BJ (cell line): ENCODE results near the gene BCAR3. TPM values are rescaled to one million over a fixed set of nuclear protein-coding genes. Genes with fewer than 3 reads are reported as not detected.

ENCODE experiments used
- CTCF ChIA-PET: fragments of 350-600 bp; formaldehyde crosslinking; extraction: SDS; loops from one replicate; lab custom pipeline; 2021; ENCODE audit warnings: antibody characterized with exemption, inconsistent platforms; lab: Yijun Ruan, JAX
- POLR2A ChIA-PET: fragments of 300-600 bp; sonication (Branson Sonifier 250); formaldehyde crosslinking; extraction: SDS; loops from one replicate; lab custom pipeline; 2021; ENCODE audit warnings: antibody characterized with exemption; lab: Charles Lee
- DNase-seq: peaks from one replicate; pipeline ENCODE4 v3.0.0-alpha.2; 2011; ENCODE audit warnings: low read depth
- H3K27me3 ChIP-seq: 2 replicates; pipeline ENCODE4 v1.6.0; 2011; ENCODE audit warnings: low read length; ENCODE audit not compliant: control insufficient read depth, insufficient read depth
- H3K36me3 ChIP-seq: 2 replicates; pipeline ENCODE4 v1.5.1; 2011; ENCODE audit warnings: low read length; ENCODE audit not compliant: control insufficient read depth, insufficient read depth
- H3K4me3 ChIP-seq: 2 replicates; pipeline ENCODE4 v1.5.1; 2011; ENCODE audit warnings: low read depth, mild to moderate bottlenecking, control low read depth, low read length
- polyA plus RNA-seq: library from polyadenylated mRNA; depleted of rRNA; stranded (reverse); fragments of >200 nt; gene quantifications from 2 replicates; pipeline ENCODE4 v1.2.3, GENCODE V29; 2011
- TF ChIP-seq, protein P1 (sequence below): IDR thresholded peaks from 2 replicates; pipeline ENCODE4 v1.5.1; 2011; ENCODE audit warnings: low read depth, mild to moderate bottlenecking, control low read depth, inconsistent platforms, low read length, moderate library complexity; ENCODE audit not compliant: insufficient read depth

The BCAR3 gene
- polyA plus RNA-seq, 1 experiment, result 31.7 TPM

DNA sequence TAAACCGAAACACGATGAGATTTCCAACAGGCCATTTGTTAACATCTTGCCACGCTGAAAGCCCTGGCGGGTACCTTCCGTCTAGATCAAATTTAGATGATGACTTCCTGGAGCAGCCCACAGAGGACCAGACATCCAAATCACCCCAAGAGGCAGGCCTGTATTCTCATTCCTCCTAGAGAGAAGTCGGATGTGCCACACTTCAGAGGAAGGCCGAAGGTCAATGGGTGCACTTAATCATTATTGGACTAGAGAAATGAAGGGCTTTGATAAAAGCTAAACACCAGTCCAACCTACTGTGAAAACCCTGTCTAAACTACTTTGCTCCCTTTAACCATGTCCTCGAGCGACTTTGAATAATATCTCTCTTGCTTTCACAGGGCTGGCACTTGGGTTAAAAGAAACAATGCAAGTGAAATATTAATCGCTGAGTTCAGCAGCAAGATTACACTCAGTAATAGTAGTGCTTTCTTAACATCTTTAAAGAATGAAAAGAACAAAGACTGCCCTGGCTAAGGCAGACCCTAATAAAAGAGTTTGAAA is 76.5 kb downstream of the BCAR3 start:
- TF ChIP-seq, protein P1, sequence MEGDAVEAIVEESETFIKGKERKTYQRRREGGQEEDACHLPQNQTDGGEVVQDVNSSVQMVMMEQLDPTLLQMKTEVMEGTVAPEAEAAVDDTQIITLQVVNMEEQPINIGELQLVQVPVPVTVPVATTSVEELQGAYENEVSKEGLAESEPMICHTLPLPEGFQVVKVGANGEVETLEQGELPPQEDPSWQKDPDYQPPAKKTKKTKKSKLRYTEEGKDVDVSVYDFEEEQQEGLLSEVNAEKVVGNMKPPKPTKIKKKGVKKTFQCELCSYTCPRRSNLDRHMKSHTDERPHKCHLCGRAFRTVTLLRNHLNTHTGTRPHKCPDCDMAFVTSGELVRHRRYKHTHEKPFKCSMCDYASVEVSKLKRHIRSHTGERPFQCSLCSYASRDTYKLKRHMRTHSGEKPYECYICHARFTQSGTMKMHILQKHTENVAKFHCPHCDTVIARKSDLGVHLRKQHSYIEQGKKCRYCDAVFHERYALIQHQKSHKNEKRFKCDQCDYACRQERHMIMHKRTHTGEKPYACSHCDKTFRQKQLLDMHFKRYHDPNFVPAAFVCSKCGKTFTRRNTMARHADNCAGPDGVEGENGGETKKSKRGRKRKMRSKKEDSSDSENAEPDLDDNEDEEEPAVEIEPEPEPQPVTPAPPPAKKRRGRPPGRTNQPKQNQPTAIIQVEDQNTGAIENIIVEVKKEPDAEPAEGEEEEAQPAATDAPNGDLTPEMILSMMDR, result no peak
- no peaks in the 10 kb centered on the region for H3K36me3 ChIP-seq
- POLR2A ChIA-PET, result no interaction called here
- CTCF ChIA-PET, result interaction anchor here (1.4 kb wide), 1 partner anchor 11 kb away, joined by 4 read pairs; no protein-coding TSS in a partner anchor
- DNase-seq, result no peak
- H3K4me3 ChIP-seq, result no peak overlapping the region
- H3K27me3 ChIP-seq, result no peaks in the 10 kb centered on the region

DNA sequence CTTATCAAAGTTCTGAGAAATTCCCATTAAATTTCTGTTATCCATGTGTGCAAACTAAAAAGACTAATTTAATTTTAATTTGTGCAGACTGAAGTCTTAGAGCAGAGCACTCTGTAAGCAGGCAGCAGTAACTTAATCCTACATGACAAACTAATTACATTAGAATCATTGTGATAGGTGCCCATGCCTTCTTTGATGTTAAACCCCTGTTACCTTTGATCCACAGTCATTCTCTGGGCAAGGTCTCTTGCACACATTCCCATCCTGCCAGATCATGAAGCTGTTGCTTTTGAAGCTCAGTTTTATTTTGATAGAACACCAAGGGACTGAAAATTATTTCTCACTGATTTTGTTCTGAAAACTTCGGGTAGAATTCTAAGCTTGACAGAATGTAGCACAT is 77.2 kb downstream of the BCAR3 start:
- Histone ChIP-seq H3K27me3 (no peaks in the 10 kb centered on the region), H3K4me3 (no peak overlapping the region), H3K36me3 (no peaks in the 10 kb centered on the region)
- no peak for DNase-seq
- TF ChIP-seq, protein P1, result no peak
- ChIA-PET POLR2A (no interaction called here), CTCF (no interaction called here)

DNA sequence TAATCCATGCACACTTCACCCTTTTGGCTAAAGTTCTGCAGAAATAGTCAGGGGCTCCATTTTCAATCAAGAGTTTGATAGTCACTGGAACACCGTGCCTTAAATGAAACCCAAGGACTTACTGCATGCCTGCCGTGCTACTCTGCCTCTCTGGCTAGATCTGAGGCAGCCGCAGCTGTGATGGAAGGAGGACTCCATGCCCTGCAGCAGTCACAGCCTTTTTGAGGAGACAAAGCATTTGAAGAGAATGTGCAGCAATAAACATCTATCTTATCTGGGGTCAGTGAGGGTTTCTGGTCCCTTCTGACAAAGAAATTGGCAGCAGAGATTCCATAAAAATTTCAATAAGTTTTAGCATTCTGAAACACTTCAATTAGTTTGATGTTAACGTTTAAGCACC is 78.0 kb downstream of the BCAR3 start:
- POLR2A ChIA-PET, result no interaction called here

DNA sequence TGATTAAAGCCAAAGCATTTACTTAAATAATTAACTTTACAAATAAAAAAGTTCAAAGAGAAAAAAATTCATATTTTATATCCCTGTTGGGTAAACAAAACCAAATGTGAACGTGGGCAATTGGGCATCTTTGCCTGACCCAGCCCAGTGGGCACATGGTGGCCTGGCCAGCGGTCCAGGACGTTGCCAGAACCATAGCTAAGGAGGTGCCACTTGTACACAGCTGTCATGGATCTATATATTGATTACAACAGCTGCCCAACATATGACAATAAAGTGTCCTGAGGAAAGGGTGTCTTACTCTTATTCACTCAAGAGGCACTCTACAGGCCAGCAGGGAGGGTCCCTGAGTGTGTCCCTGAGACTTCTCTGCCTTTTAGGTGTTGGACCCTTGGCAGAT is 78.5 kb downstream of the BCAR3 start:
- CTCF ChIA-PET, result interaction anchor here (1.2 kb wide), 1 partner anchor 10 kb away, joined by 3 read pairs; no protein-coding TSS in a partner anchor

More for the DNA sequence above, 78.0 kb downstream of the BCAR3 start:
- no peak for DNase-seq
- Histone ChIP-seq H3K4me3 (no peak overlapping the region), H3K36me3 (no peaks in the 10 kb centered on the region), H3K27me3 (no peaks in the 10 kb centered on the region)
- TF ChIP-seq, protein P1, result no peak
- CTCF ChIA-PET, result interaction anchor here (1.2 kb wide), 1 partner anchor 10 kb away, joined by 3 read pairs; no protein-coding TSS in a partner anchor

DNA sequence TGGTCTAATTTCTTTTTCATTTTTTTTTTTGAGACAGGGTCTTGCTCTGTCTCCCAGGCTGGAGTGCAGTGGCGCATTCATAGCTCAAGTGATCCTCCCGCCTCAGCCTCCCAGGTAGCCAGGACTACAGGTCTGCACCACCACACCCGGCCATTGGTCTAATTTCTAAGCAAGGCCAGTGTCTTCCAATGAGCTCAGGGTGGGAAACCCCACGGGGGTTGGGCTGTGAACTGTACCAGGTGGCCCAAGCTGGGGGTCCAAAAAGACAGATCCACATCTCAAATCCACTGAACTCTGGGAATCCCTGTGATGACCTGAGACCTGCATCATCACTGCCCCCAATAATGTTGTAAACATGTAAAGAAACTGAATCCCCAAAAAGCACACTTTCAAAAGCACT is 79.5 kb downstream of the BCAR3 start:
- Histone ChIP-seq H3K4me3 (no peak overlapping the region), H3K36me3 (no peaks in the 10 kb centered on the region), H3K27me3 (no peaks in the 10 kb centered on the region)
- ChIA-PET POLR2A (no interaction called here), CTCF (no interaction called here)
- no peak for DNase-seq
- TF ChIP-seq, protein P1, result no peak

More for the DNA sequence above, 78.5 kb downstream of the BCAR3 start:
- Histone ChIP-seq H3K4me3 (no peak overlapping the region), H3K36me3 (no peaks in the 10 kb centered on the region), H3K27me3 (no peaks in the 10 kb centered on the region)
- POLR2A ChIA-PET, result no interaction called here
- TF ChIP-seq, protein P1, result no peak
- no peak for DNase-seq
